ENCODE measurements around the gene CCNB2.

DNA sequence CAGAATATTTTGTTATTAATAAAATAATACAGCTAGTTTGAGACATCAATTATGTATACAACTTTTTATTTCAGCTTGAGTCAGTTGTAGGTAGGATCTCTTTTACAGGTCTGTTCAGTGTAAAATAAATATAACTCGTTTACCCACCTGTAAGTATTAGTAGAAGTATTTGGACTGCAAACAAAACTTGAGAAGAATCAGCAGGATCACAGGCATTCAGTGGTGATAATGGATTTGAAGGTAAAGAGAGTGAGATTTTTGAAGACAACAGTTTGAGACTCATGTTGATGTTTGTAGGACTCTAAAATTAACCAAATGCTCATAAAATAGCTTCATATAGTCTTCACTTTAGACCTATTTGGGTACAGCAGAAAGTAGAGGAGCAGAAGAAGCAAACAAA, 35.5 kb upstream of the CCNB2 start:
- TF ChIP-seq, protein P1, sequence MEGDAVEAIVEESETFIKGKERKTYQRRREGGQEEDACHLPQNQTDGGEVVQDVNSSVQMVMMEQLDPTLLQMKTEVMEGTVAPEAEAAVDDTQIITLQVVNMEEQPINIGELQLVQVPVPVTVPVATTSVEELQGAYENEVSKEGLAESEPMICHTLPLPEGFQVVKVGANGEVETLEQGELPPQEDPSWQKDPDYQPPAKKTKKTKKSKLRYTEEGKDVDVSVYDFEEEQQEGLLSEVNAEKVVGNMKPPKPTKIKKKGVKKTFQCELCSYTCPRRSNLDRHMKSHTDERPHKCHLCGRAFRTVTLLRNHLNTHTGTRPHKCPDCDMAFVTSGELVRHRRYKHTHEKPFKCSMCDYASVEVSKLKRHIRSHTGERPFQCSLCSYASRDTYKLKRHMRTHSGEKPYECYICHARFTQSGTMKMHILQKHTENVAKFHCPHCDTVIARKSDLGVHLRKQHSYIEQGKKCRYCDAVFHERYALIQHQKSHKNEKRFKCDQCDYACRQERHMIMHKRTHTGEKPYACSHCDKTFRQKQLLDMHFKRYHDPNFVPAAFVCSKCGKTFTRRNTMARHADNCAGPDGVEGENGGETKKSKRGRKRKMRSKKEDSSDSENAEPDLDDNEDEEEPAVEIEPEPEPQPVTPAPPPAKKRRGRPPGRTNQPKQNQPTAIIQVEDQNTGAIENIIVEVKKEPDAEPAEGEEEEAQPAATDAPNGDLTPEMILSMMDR (conservative IDR thresholded peaks at IDR 0.05 in 1 of 2, IDR thresholded peaks at IDR 0.05 in 1 of 2; ENCODE audit: extremely low read depth in 1 of 2, insufficient read depth in 1 of 2, low read depth in 1 of 2, low read length in 2 of 2), result no peak
- no peak for TF ChIP-seq EZH2 (IDR thresholded peaks at IDR 0.05; ENCODE audit: borderline replicate concordance, low read length)
